HG03060 (cell line): ENCODE results near the gene PXYLP1.

ENCODE experiments used
- ATAC-seq: cut with Tn5 transposase; IDR thresholded peaks from one replicate; pipeline ENCODE4 v1.9.1; 2021; ENCODE audit warnings: low read depth, moderate number of reproducible peaks; ENCODE audit not compliant: unreplicated experiment

The PXYLP1 gene

DNA sequence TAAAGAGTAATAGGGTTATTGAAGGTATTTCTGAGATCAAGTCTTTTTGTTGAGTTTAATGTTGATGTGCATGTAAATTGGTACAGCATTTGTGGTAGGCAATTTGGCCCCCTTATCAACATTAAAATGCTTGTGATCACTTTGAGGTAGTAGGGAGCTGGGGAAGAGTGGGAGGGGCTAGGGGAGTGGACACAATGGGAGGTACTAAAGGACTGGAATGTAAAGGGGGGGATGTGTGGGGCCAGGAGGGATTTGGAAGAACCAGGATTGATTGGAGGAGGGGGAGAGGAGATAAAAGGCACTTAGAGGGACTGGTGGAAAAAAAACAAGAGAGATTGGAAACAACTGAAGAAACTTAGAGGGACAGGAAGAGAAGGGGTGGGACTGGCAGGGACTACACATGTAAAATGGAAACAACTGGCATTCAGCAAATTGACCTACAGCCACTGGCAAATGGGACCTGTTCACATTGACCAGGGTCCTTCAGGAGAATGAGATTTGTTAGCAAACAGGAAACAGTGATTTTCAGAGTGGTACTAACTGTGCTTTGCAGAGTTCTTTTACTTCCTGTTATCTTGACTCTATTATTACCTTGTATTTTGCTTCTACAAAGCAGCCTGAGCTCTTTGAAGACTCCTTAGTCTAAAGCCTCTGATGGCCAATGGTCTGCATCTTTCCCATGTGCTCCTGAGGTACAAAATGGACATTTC lies 88.9 kb downstream of the PXYLP1 start:
- no peak for ATAC-seq

DNA sequence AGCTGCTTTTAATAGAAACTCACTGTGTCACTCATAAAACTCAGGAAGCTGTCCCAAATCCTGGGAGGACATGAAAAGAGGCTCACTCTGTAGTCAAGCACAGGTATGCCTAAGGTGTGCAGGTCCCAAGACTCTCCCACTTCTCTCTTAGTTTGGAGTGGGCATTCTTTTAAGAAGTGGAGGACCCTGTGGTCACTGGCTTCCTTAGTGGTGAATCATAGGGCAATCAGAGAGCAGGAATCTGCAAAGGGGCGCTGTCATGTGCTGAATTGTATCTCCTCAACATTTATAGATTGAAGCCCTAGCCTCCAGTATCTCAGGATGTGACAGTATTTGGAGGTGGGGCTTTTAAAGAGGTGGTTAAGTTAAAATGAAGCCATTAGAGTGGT lies 89.5 kb downstream of the PXYLP1 start:
- ATAC-seq, result no peak

DNA sequence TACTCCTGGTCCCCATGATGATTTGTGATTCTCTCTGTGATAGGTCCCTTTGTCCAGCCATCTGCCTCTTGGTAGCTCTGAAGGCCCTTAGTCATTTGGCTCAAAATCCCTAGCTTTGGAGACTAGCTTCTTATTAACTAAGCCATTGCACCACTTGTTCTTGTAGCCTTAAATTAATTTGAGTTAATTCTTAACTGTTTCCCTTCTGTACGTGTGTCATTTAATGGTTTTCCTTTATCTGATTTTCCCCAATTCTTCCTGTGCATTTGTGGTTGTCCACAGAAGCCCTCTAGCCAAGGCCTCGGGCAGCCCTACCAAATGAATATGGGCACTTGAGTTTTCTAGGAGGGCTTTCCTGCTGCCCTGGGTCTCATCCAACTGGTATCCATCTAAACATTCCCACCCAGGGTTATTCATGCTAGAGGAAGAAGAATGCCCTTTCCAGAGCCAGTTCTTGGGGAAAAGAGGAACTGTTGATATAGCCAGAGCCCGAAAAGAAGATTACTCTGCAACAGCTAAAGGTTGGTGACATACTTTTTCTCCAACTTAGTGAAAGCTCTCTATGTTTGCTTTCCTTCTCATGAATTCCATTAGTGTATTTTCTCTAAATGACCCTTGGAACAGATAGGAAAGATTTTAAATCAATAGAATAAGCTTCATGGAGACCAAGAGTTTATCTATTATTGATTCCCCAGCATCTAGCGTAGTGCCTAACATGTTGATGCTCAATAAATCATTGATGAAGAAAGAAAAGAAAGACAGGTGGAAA lies 92.5 kb downstream of the PXYLP1 start:
- ATAC-seq, result no peak

DNA sequence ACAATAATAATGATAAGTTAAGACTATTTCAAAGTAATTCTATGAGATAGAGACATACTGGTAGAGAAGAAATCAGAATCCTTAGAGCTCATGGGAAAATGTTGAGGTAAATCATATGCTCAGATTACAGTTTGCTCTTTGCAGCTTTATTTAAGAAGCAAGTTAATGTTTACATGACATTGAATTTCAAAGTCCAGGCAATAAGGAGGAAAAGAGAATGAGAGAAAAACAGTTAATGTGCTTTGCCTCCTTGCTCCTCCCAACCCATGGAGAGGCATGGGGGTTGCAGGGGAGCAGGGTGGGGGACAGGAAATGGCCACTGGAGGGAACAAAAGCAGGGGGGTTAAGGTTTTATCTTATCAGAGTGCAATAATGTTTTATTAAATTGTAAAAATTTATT lies 94.5 kb downstream of the PXYLP1 start:
- no peak for ATAC-seq

DNA sequence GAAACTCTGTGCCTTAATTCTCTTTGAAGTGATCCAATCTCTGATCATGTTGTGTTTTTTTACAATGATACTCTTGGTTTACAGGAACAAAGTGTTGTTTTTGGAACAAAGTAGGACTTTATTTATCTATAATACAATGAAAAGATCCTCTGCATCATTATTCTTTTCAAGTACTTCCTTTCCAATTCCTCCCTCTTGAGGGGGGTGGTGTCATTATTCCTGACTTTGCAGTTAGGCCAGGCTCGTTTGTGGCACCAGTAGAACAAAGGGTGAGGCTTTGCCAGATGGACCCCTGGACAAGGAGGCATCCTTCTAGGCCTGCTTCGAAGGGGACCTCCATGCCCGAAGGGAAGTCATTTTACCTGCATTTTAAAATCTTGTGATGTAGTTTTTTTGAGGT lies 95.0 kb downstream of the PXYLP1 start:
- ATAC-seq, result no peak

DNA sequence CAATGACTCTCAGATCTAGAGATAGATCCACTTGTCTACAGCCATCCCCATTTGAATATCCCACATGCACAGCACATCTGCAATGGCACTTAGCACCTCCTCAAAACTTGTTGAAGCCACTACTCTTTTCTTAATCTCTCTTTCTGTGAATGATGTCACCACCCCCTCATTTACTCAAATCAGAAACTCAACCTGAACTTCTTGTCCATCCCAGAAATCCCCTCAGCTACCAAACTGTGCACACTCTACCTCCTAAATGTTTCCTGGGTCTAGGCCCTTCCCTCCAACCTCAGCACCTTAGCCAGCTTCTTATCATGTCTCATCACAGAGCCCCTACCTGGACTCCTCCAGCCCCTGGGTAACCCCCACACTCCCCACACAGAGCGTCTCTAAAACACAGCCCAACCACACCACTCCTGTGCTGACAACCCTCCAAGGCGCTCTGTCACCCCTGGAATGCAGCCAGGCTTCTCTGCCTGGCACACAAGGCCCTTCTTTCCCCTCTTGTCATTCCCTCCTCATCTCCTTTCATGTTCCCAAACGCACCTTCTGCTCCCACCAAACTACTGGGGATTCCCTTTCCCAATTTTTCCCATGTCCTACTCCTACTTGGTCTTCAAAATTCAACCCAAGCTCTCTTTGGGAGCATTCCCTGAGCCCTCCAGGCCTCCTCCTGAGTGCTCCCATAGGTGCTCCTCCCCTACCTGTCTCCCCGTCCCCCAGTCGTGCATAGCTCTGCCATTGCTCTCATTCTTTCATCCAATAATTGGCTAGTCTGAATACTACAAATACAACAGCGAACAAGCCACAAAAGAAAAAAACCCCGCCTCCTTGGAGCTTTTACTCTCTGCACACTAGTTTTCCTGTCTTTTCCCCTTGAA lies 96.9 kb downstream of the PXYLP1 start:
- no peak for ATAC-seq

DNA sequence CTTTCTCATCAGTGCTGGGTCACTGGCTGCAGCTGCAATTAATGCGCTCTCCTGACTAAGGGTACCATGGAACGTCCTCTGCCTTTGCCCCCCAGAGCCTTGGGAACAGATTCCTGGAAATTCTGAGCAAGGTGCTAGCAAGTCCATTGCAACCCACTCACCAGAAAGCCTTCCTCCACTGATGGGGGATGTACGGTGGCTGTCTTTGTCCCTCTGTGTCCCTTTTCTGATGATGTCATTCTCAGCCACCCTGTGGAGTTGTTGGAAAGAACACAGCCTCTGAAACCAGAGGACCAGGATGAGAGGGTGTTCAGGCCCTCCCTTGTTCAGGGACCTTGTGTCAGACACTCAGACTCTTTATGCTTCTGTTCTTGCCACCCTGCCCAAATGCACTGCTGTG lies 98.6 kb downstream of the PXYLP1 start:
- ATAC-seq, result no peak

DNA sequence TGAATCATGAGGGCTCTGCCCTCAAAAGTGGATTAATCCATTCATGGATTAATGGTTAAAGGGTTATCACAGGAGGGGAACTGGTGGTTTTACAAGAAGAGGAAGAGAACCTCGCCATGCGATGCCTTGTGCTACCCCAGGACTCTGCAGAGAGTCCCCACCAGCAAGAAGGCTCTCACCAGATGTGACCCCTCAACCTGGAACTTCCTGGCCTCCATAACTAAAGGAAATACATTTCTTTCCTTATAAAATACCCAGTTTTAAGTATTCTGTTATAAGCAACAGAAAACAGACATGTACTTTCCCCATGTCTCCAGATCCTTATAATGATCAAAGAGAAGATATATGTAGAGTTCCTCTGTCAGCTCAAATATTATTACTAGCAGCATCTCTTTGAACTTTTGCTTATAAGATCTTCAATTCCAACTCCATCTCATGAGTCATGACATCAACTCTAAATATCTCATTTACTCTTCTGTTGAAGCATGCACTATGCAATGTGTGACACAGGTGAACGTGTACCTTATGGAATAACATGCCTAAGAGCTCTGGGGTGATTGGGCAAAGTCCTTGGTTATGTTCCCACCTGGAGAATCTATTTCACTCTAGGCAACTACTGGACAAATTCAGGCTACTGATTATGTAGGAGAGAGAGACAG lies 99.2 kb downstream of the PXYLP1 start:
- ATAC-seq, result no peak

DNA sequence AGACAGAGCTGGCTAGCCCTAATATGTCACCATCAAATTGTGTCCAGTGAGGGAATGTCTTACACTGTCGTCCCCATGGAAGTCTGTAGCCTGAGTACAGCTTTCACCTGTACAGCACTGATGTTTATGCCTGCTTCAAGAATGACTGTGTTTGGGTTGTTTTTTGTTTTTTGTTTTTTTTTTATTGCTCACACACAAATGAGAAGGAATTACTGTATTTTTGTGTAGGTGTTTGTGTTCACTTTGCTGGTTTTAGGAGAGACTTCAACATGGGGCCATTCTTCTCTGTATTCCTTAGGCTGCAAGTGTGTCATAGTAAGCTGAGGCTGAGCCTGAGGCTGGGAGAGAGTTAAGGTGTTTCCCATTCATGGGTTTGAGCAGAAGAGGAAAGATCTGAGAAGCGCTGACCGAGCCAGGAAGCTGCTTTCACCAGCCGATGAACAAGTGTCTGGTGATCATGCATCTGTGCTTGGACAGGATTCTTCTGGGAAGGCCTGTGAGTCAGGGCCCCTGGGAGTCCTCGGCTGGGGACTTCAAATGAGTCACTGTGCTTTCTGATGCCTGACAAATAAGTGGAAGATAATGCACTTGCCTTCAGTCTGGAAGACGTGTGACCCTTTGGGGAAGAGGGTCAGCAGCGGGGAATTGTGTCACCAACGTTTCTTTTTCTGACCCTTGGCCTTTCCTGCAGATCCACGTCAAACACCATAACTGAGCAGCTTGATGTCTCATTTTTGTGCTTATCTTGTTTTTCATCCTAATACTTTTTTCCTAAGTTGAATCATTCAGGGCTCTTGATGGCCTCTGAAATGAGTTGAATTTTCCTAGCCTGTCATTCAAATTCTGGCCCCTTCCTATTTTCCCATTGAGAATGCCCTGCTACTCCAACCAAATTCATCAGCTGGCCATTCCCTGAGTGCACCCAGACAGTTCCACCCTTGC lies 100.0 kb downstream of the PXYLP1 start:
- peak; percentile 32 for ATAC-seq

DNA sequence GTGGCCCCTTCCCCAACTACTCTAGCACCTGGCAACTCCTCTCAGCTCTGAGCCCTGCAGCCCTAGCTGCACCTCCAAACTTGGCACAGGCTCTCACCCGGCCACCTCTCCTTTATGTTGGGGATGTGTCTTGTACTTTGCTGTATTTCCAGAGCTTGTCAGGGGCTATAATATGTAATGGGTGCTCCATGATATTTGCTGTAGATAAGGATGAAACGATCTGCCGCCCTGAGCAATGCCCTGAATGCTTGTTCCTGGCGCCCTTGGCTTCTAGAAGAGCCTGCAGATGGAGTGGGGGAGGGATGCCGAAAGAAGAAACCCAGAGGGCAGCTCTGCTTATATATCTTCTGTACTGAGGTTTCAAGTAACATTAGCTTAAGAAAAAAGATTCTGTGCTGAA lies 100.8 kb downstream of the PXYLP1 start:
- ATAC-seq, result no peak

DNA sequence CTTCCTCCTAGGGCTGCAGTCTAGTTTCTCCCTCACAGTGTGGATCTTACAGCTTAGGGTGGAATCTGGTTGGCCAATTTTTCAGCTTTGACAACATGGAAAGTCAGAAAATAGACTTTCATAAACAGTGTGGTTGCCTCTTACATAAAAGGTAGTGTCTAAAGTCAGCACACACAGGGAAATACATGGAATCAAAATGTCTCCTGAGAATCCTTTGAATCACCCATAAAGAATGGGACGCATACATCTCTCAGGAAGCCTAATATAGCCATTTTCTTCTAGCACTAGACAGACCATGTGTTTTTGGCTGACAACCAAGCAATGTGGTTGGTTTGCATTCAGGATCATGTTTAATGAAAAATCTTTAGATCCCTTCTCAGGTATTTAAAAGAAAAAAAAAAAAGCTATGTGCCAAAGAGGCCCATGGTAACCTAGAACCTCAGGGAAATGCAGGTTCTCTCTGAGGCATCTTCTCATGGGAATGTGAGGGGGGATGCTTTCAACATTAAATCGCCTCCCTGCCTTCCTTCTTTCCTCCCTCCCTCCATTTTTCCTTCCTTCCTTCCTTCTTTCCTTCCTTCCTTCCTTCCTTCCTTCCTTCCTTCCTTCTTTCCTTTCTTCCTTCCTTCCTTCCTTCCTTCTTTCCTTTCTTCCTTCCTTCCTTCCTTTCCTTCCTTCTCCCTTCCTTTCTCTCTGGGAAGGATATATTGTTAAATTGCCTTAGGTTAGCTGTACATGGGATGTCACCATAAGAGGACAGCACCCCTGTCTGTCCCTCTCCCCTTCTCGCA lies 102.4 kb downstream of the PXYLP1 start:
- no peak for ATAC-seq

DNA sequence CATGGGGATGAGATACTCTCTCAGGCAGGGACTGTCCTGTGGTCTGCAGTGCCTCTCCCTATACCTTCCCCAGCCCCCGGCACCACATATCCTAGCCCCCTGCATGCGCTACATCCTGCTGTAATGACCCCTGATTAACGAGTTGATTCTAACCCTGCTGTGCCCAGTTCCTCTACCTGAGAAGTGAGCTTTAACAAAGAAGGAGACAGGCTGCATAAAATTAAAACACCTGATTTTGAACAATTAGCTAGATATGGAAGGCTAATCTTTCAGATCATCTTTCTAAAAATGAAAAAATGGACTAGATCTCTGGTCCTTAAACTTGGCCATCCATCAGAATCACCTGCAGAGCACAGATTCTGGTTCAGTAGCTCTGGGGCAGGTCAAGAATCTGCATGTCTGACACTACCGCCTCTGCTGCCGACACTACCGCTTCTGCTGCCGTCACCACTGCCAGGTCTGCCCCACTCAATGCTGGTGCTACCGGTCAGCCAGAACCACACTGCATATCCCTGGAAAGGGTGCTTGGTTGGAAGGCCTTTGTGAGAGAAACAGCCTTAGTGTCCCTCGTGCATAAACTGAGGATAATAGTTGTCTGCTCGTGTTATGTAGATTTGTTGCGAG lies 103.1 kb downstream of the PXYLP1 start:
- ATAC-seq, result no peak

DNA sequence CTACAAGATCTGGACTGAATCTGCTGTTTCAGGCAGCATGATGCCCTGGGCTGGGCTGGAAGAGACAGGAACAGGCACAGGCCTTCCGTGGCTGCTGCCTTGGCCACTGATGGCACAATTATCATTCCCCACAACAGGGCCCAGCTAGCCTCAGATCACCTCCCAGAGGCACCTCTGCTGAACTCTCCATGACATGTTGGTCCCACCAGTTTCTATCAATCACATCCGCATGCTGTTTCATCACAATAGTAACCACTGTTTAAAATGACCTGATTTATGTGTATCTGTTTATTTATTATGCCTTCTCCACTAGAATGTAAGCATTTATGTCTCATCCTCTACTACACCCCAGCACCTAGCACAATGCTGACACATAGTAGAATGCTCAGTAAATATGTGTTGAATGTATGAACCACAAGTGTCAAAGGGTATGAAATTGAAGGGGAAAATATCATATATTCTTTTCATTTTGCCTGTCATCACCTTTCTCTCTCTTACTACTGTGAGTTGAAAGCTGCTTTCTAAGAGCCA lies 104.0 kb downstream of the PXYLP1 start:
- ATAC-seq, result no peak

DNA sequence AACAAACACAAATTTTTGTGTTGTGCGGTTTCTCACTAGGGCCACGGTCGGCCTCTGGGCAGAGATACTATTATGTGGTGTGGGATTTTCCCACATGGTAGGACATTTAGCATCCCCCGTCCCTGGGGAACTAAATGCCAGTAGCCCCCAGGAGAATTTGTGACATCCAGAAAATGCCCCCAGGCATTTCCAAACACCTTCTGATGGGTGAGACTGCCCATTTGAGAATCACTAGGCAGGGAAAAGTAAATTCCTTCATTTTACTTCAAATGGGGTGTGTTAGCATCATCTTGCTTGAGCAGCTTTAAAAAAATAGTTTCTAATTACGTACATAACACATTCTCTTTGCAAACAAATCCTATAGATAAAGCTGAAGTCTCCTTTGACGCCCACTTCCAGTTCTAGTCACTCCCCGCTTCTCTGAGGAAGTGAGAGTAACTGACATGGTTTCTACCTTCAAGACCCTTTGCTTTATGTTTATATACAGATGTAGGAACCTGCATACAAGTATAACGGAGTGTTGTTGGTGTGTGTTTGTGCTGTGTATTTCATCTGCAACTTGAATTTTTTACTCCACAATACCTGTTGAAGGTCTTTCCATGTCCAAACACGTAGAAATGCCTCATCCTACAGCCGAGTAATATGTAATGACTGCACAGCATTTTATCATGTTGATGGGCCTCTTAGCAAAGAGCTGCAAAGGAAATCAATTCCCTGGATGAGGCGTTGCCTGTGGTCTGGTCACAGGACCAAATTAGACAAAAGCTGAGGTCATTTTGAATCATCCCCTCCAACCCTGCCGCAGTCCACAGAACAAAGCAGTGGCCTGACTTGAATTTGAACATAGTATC lies 105.3 kb downstream of the PXYLP1 start:
- peak; percentile 70 for ATAC-seq

DNA sequence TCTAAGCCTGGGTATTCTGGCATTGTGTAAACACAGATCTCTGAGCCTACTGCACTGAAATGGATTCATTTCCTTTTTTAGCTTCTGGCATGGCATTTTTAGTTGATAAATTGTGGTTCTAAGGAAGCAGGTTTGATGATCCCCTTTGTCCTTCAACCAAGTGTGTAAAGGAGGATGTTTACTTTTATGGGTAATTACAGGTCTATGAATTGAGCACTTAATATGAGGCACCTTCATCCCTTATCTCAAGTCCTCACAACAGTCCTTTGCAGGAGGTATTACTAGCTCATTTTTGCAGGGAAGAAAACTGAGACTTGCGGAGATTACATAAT lies 105.9 kb downstream of the PXYLP1 start:
- ATAC-seq, result no peak

DNA sequence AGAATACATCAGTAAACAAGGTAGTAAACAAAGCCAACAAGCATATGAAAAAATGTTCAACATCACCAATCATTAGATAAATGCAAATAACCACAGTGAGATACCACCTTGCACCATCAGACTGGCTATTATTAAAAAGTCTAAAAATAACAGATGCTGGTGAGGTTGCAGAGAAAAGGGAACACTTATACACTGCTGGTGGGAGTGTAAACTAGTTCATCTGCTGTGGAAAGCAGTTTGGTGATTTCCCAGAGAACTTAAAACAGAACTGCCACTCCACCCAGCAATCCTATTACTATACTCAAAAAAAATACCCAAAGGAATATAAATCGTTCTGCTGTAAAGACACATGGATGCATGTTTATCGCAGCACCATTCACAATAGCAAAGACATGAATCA lies 106.4 kb downstream of the PXYLP1 start:
- no peak for ATAC-seq

DNA sequence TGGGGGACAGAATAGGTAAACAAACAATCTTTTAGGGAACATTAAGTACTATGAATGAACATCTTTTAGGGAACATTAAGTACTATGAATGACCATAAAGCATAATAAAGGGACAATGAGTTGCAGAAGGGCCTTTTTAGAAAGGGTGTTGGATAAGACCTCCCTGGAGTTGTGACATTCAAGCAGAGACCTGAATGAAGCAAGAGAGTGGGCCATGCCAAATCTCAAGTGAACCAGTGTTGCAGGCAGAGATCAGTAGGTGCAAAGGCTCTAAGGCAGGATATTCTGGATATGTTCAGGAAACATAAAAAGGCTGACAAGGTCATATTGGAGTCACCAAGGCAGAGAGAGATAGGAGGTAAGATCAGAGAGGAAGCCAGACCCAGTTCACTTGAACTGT lies 107.3 kb downstream of the PXYLP1 start:
- ATAC-seq, result no peak
